ENCODE data around the gene CHRM2.

DNA sequence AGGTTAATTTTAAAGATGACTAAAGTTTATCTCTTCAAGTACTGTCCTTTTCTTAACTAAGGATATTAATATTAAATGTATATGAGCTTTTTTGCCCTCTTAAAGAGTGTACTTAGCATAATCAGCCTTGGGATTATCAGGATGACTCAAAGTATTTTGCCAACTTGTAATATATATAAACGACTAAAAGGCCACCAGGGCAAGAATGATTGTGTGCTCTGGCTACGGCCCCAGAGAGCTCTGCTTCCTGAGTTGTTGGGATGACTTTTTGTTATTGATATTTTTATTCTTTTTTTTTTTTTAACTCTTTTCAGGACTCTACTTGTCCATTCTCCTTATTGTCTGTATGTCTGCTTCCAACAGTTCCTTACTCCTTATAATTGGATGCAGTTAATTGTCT is 14.8 kb upstream of the CHRM2 start:
- TF ChIP-seq, protein P1, sequence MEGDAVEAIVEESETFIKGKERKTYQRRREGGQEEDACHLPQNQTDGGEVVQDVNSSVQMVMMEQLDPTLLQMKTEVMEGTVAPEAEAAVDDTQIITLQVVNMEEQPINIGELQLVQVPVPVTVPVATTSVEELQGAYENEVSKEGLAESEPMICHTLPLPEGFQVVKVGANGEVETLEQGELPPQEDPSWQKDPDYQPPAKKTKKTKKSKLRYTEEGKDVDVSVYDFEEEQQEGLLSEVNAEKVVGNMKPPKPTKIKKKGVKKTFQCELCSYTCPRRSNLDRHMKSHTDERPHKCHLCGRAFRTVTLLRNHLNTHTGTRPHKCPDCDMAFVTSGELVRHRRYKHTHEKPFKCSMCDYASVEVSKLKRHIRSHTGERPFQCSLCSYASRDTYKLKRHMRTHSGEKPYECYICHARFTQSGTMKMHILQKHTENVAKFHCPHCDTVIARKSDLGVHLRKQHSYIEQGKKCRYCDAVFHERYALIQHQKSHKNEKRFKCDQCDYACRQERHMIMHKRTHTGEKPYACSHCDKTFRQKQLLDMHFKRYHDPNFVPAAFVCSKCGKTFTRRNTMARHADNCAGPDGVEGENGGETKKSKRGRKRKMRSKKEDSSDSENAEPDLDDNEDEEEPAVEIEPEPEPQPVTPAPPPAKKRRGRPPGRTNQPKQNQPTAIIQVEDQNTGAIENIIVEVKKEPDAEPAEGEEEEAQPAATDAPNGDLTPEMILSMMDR (IDR thresholded peaks at IDR 0.05; ENCODE audit: low read depth, low read length, poor library complexity, severe bottlenecking): no peak
- no peak for TF ChIP-seq EZH2phosphoT487 (IDR thresholded peaks at IDR 0.05; ENCODE audit: borderline replicate concordance, low read length)
